IMR-90 (cell line): ENCODE data around the gene NXPH4. TPM values are rescaled to one million over a fixed set of nuclear protein-coding genes. Genes with fewer than 3 reads are reported as not detected.

Experiments
- ATAC-seq: fragments of 200-7000 bp; cut with Tn5 transposase; 2 replicates; pipeline ENCODE4 v1.9.1; 2020; ENCODE audit warnings: low read depth, mild to moderate bottlenecking, moderate library complexity
- BruUV-seq: library from RNA; stranded (reverse); fragments of 400-500 nt; replicated peaks from 2 replicates; lab custom pipeline; 2021; lab: Mats Ljungman, UMichigan
- CTCF ChIA-PET: fragments of 300-600 bp; formaldehyde crosslinking; extraction: SDS; loops from one replicate; lab custom pipeline; 2021; ENCODE audit warnings: antibody characterized with exemption; lab: Yijun Ruan, JAX
- POLR2A ChIA-PET: fragments of 300-600 bp; sonication (Branson Sonifier 250); formaldehyde crosslinking; loops from one replicate; lab custom pipeline; 2022; ENCODE audit warnings: antibody characterized with exemption; ENCODE audit not compliant: unreplicated experiment; lab: Charles Lee
- DNase-seq: peaks from one replicate; pipeline ENCODE4 v3.0.0; 2013
- H2AFZ ChIP-seq: replicated peaks from 2 replicates; pipeline ENCODE3; 2013; ENCODE audit warnings: low read length, mild to moderate bottlenecking; ENCODE audit not compliant: poor library complexity
- H2AK5ac ChIP-seq: 2 replicates; pipeline ENCODE4 v1.6.1; 2013; ENCODE audit warnings: low read depth, low read length, inconsistent platforms
- H2AK9ac ChIP-seq: replicated peaks from 2 replicates; pipeline ENCODE3; 2013; ENCODE audit warnings: mild to moderate bottlenecking, low read depth, low read length, moderate library complexity; ENCODE audit not compliant: poor library complexity
- H2BK120ac ChIP-seq: 2 replicates; pipeline ENCODE4 v1.6.1; 2013; ENCODE audit warnings: low read depth, low read length, inconsistent platforms
- H2BK15ac ChIP-seq: 3 replicates; pipeline ENCODE4 v1.6.1; 2013; ENCODE audit warnings: low read depth, low read length, inconsistent platforms
- H2BK20ac ChIP-seq: 2 replicates; pipeline ENCODE4 v1.6.1; 2013; ENCODE audit warnings: low read depth, mild to moderate bottlenecking, inconsistent platforms, low read length, moderate library complexity
- H2BK5ac ChIP-seq: 2 replicates; pipeline ENCODE4 v1.6.1; 2013; ENCODE audit warnings: mild to moderate bottlenecking, low read depth, low read length, inconsistent platforms; ENCODE audit not compliant: poor library complexity, severe bottlenecking
- H3K14ac ChIP-seq: replicated peaks from 2 replicates; pipeline ENCODE4 v1.6.1; 2013; ENCODE audit warnings: low read depth, low read length, inconsistent platforms
- H3K18ac ChIP-seq: 2 replicates; pipeline ENCODE4 v1.6.1; 2013; ENCODE audit warnings: low read depth, low read length, control low read depth
- H3K23ac ChIP-seq: 2 replicates; pipeline ENCODE4 v1.6.1; 2013; ENCODE audit warnings: low read depth, low read length, inconsistent platforms
- H3K27ac ChIP-seq: 2 replicates; pipeline ENCODE4 v1.5.1; 2013; ENCODE audit warnings: mild to moderate bottlenecking, control low read depth, low read length; ENCODE audit not compliant: insufficient read depth
- H3K27me3 ChIP-seq: 2 replicates; pipeline ENCODE4 v1.6.1; 2013; ENCODE audit warnings: low read length; ENCODE audit not compliant: control insufficient read depth, insufficient read depth
- H3K36me3 ChIP-seq: 2 replicates; pipeline ENCODE4 v1.6.1; 2013; ENCODE audit warnings: low read length, mixed read lengths; ENCODE audit not compliant: control insufficient read depth, insufficient read depth
- H3K4ac ChIP-seq: 2 replicates; pipeline ENCODE4 v1.6.1; 2013; ENCODE audit warnings: low read depth, low read length, inconsistent platforms
- H3K4me1 ChIP-seq: 2 replicates; pipeline ENCODE4 v1.6.1; 2013; ENCODE audit warnings: low read length, mixed read lengths; ENCODE audit not compliant: control insufficient read depth, insufficient read depth
- H3K4me2 ChIP-seq: 2 replicates; pipeline ENCODE4 v1.6.1; 2013; ENCODE audit warnings: low read depth, mild to moderate bottlenecking, control low read depth, low read length, moderate library complexity
- H3K4me3 ChIP-seq: 2 replicates; pipeline ENCODE4 v1.5.1; 2013; ENCODE audit warnings: low read depth, mild to moderate bottlenecking, control low read depth, low read length, moderate library complexity; ENCODE audit not compliant: insufficient read depth
- H3K56ac ChIP-seq: 2 replicates; pipeline ENCODE4 v1.6.1; 2013; ENCODE audit warnings: low read length, inconsistent platforms; ENCODE audit not compliant: insufficient read depth; ENCODE audit errors: extremely low read depth
- H3K79me1 ChIP-seq, 2 experiments: 2 replicates each; pipeline ENCODE4 v1.6.1; 2013; ENCODE audit warnings: low read length in 2 of 2, inconsistent platforms in 1 of 2, low read depth in 1 of 2
- H3K9ac ChIP-seq: 2 replicates; pipeline ENCODE4 v1.6.1; 2013; ENCODE audit warnings: low read depth, low read length, control low read depth
- H3K9me1 ChIP-seq: 2 replicates; pipeline ENCODE4 v1.6.1; 2013; ENCODE audit warnings: low read length, inconsistent platforms; ENCODE audit not compliant: insufficient read depth
- H3K9me3 ChIP-seq: 2 replicates; pipeline ENCODE4 v1.6.1; 2013; ENCODE audit warnings: low read length; ENCODE audit not compliant: control insufficient read depth, insufficient read depth
- H4K20me1 ChIP-seq: 2 replicates; pipeline ENCODE4 v1.6.1; 2013; ENCODE audit warnings: low read length, inconsistent platforms; ENCODE audit not compliant: insufficient read depth
- H4K5ac ChIP-seq: 2 replicates; pipeline ENCODE4 v1.6.1; 2013; ENCODE audit warnings: mild to moderate bottlenecking, low read depth, low read length, control low read depth
- H4K8ac ChIP-seq, 2 experiments: 2 replicates each; pipeline ENCODE4 v1.6.1; 2013; ENCODE audit warnings: low read depth in 2 of 2, low read length in 2 of 2, control low read depth in 1 of 2, inconsistent platforms in 1 of 2
- H4K91ac ChIP-seq: 2 replicates; pipeline ENCODE4 v1.6.1; 2013; ENCODE audit warnings: low read depth, low read length, inconsistent platforms; ENCODE audit not compliant: insufficient read depth
- BHLHE40 ChIP-seq: fragments of 150-350 bp; IDR thresholded peaks from 2 replicates; pipeline ENCODE4 v1.6.1; 2016; ENCODE audit warnings: mild to moderate bottlenecking, low read depth, low read length
- CEBPB ChIP-seq: IDR thresholded peaks from 2 replicates; pipeline ENCODE4 v1.6.1; 2012; ENCODE audit warnings: low read depth, low read length, improper control_type of control experiment
- MXI1 ChIP-seq: IDR thresholded peaks from 2 replicates; pipeline ENCODE4 v1.6.1; 2012; ENCODE audit warnings: low read depth, mild to moderate bottlenecking, low read length, moderate library complexity, borderline replicate concordance
- POLR2A ChIP-seq: IDR thresholded peaks from 2 replicates; pipeline ENCODE4 v1.6.1; 2012; ENCODE audit warnings: mild to moderate bottlenecking, low read depth, low read length
- SMC3 ChIP-seq: fragments of 150-350 bp; IDR thresholded peaks from 2 replicates; pipeline ENCODE4 v1.6.1; 2016; ENCODE audit warnings: low read depth, mild to moderate bottlenecking, antibody characterized with exemption, low read length, moderate library complexity
- WGBS, 2 experiments: methylation state at CpG; one replicate each; pipeline versions ENCODE4 v1.1.5 to v1.1.7; 2013; ENCODE audit warnings: missing lambda C conversion rate in 2 of 2; ENCODE audit not compliant: insufficient read length in 1 of 2; ENCODE audit errors: extremely low coverage in 2 of 2; 5-methylcytosine and 5-hydroxymethylcytosine counted together
- dilution Hi-C: fragments of 300-500 bp; cut with HindIII; formaldehyde crosslinking; loops from one replicate; pipeline ENCODE4 v1.14.3; 2018; ENCODE audit warnings: low sequenced_read_pairs; ENCODE audit not compliant: unreplicated experiment
- in situ Hi-C: fragments of 300-500 bp; cut with MboI; formaldehyde crosslinking; loops from 3 replicates; pipeline ENCODE4 v1.14.3; 2019; ENCODE audit warnings: low sequenced_read_pairs, inconsistent platforms, mixed read lengths
- intact Hi-C: fragments of 100-400 bp; cut with micrococcal nuclease; formaldehyde crosslinking; loops from 2 replicates; pipeline ENCODE4 v1.10.0; 2022
- polyA plus RNA-seq, 3 experiments: library from polyadenylated mRNA; depleted of rRNA; stranded (reverse); fragments of >200 nt; gene quantifications; 2 replicates each; pipeline ENCODE4 v1.2.3, GENCODE V29; 2012; ENCODE audit warnings: low replicate concordance in 1 of 3
- total RNA-seq: library from RNA; depleted of rRNA; stranded (reverse); fragments of >200 nt; gene quantifications from 2 replicates; pipeline ENCODE4 v1.2.3, GENCODE V29; 2012

Gene NXPH4
- total and polyA plus RNA-seq, 2 of the 4 experiments (the other 2 are of a cell fraction) = 0.36 to 3.8 TPM

- H3K36me3 ChIP-seq = peaks cover 3% of the 10 kb centered on the region; the same call in 1 of the 2 replicates
- peak overlapping the region; percentile 55 for H3K4me3 ChIP-seq
- peak overlapping the region; percentile 93 for H3K9ac ChIP-seq
- H2AFZ ChIP-seq = peak overlapping the region; percentile 92
- intact Hi-C loops = loop anchor here (5.0 kb wide), 1 partner anchor 128 kb away; the partner anchor contains the start of gene STAT6
- H4K20me1 ChIP-seq = peaks cover 42% of the 10 kb centered on the region; the same call in 1 of the 2 replicates
- peak overlapping the region; percentile 94 for H3K14ac ChIP-seq
- H3K4me2 ChIP-seq = peak overlapping the region; percentile 92
- peak overlapping the region; percentile 66 for H2BK120ac ChIP-seq
- in situ Hi-C loops = no loop called here
- CTCF ChIA-PET = interaction anchor here (0.6 to 5.8 kb wide), 5 partner anchors 11 to 213 kb away, joined by 3 to 47 read pairs (median 4); partner anchors contain the start of gene SHMT2
- H2BK5ac ChIP-seq = peak overlapping the region; percentile 60
- peaks cover 17% of the 10 kb centered on the region for H3K4me1 ChIP-seq
- ATAC-seq (peak; percentile 9), DNase-seq (peak; percentile 60)
- H3K9me3 ChIP-seq = no peaks in the 10 kb centered on the region
- H2AK5ac ChIP-seq = peak overlapping the region; percentile 93
- peak overlapping the region; percentile 69; the same call in 1 of the 2 replicates for H3K56ac ChIP-seq
- peaks cover 7% of the 10 kb centered on the region; the same call in 1 of the 2 replicates for H3K9me1 ChIP-seq
- peak overlapping the region; percentile 62; the same call in 1 of the 2 replicates for H4K5ac ChIP-seq
- peaks cover 6% of the 10 kb centered on the region; the same call in 1 of the 2 replicates for H3K27me3 ChIP-seq
- peaks cover 0 to 10% of the 10 kb centered on the region in 2 experiments; a peak in 1 of 4 replicates for H3K79me1 ChIP-seq
- peak overlapping the region; percentile 23; the same call in 1 of the 2 replicates for H3K18ac ChIP-seq
- H3K4ac ChIP-seq = peak overlapping the region; percentile 98
- 1% methylated on average over 21 of the region's 72 CpGs; no CpG with 5 or more reads in 1 of the 2 experiments for WGBS, 2 experiments
- peak overlapping the region; percentile 73 for H3K27ac ChIP-seq
- peak overlapping the region; percentile 98 for H3K23ac ChIP-seq
- TF ChIP-seq SMC3 (no peak), BHLHE40 (peak; percentile 93), CEBPB (peak; percentile 84), MXI1 (peak; percentile 95), POLR2A (peak; percentile 29; the same call in 1 of the 2 replicates)
- POLR2A ChIA-PET = interaction anchor here (0.6 to 1.3 kb wide), 3 partner anchors 11 to 377 kb away, joined by 3 to 4 read pairs (median 4); partner anchors contain the start of genes INHBE and SHMT2
- H4K91ac ChIP-seq = peak overlapping the region; percentile 94
- H2BK15ac ChIP-seq = 0 out of 3 replicates have a peak overlapping the region, but pooled peaks have one; percentile 16
- BruUV-seq = no TSS peak
- H2BK20ac ChIP-seq = no peak overlapping the region; the same call in 1 of the 2 replicates
- dilution Hi-C loops = no loop called here
- peak overlapping the region; percentile 96 for H2AK9ac ChIP-seq
- H4K8ac ChIP-seq = peak overlapping the region; percentile 94 to 95; a peak in 3 of 4 replicates
Measured at GRCh38 chr12:57240066-57240921, 23.7 kb downstream of the NXPH4 start.
